Dermis blood vessel endothelial cell (primary cell): Measurements from ENCODE around the gene DLGAP1. TPM values are rescaled to one million over a fixed set of nuclear protein-coding genes. Genes with fewer than 3 reads are reported as not detected.
"Not testable (repeated sequence)": the region's sequence is repeated elsewhere in the genome, so short reads cannot be mapped to it uniquely, and the experiment has no call there.

Source experiments
- DNase-seq: peaks from one replicate; pipeline ENCODE4 v3.0.0; 2010
- total RNA-seq: library from RNA; depleted of rRNA; stranded (reverse); fragments of >200 nt; gene quantifications from 2 replicates; pipeline ENCODE4 v1.2.3, GENCODE V29; 2014

Gene DLGAP1
- total RNA-seq, 1 donor from 2014 or later: 0.17 TPM

GRCh38 chr18:3597409-3598357 is 857.4 kb downstream of the DLGAP1 start:
- no peak for DNase-seq

- DNase-seq: peak; percentile 87
These were observed 858.3 kb downstream of the DLGAP1 start for GRCh38 chr18:3596637-3597384.

- no peak for DNase-seq
These were observed 858.8 kb downstream of the DLGAP1 start for GRCh38 chr18:3596324-3596636.

- DNase-seq: peak; percentile 98
These were observed 859.5 kb downstream of the DLGAP1 start for GRCh38 chr18:3595369-3596273.

- DNase-seq: no peak
These were observed 860.2 kb downstream of the DLGAP1 start for GRCh38 chr18:3594760-3595368.

GRCh38 chr18:3593904-3594759 is 861.0 kb downstream of the DLGAP1 start:
- DNase-seq: peak; percentile 98

GRCh38 chr18:3593381-3593903 is 861.7 kb downstream of the DLGAP1 start:
- peak; percentile 86 for DNase-seq

GRCh38 chr18:3592864-3593263 is 862.2 kb downstream of the DLGAP1 start:
- no peak for DNase-seq

GRCh38 chr18:3590096-3590630 is 864.9 kb downstream of the DLGAP1 start:
- DNase-seq: no peak

- DNase-seq: peak; percentile 95
These were observed 869.2 kb downstream of the DLGAP1 start for GRCh38 chr18:3585656-3586509.

GRCh38 chr18:3584897-3585460 is 870.1 kb downstream of the DLGAP1 start:
- DNase-seq: peak; percentile 71

GRCh38 chr18:3584266-3584861 is 870.7 kb downstream of the DLGAP1 start:
- DNase-seq: peak; percentile 55

GRCh38 chr18:3583873-3584247 is 871.2 kb downstream of the DLGAP1 start:
- DNase-seq: no peak

- DNase-seq: not testable (repeated sequence)
These were observed 871.8 kb downstream of the DLGAP1 start for GRCh38 chr18:3583106-3583872.

- no peak for DNase-seq
These were observed 873.2 kb downstream of the DLGAP1 start for GRCh38 chr18:3581890-3582289.

- DNase-seq: not testable (repeated sequence)
These were observed 874.5 kb downstream of the DLGAP1 start for GRCh38 chr18:3580523-3581025.

GRCh38 chr18:3579701-3580100 is 875.4 kb downstream of the DLGAP1 start:
- peak; percentile 96 for DNase-seq

GRCh38 chr18:3578621-3579020 is 876.5 kb downstream of the DLGAP1 start:
- DNase-seq: no peak
